Measurements from ENCODE around the gene ZNF319. TPM values are rescaled to one million over a fixed set of nuclear protein-coding genes. Genes with fewer than 3 reads are reported as not detected.

The ZNF319 gene
- total and polyA plus RNA-seq, 2 of the 8 experiments (the other 6 are each of a cell fraction or from before 2014, with no cell fraction given), result 3.3 to 5.5 TPM

- Histone ChIP-seq H2AK5ac (ENCODE audit: low read depth, low read length) (no peak overlapping the region), H3K23ac (ENCODE audit: insufficient read length) (no peak overlapping the region), H3K27ac (ENCODE audit: low read depth, low read length) (no peak overlapping the region), H3K4me3 (ENCODE audit: extremely low read depth in 1 of 4, insufficient read depth in 2 of 4, low read depth in 3 of 4, low read length in 4 of 4) (no peak overlapping the region), H2AFZ (ENCODE audit: low read length) (no peak overlapping the region), H4K20me1 (replicated peaks in 1 of 2; ENCODE audit: control insufficient read depth in 1 of 2, insufficient read depth in 2 of 2, low read length in 2 of 2) (peaks cover 10 to 30% of the 10 kb centered on the region in 2 experiments), H3K4ac (replicated peaks; ENCODE audit: insufficient read length, low read depth, low read length) (no peak overlapping the region), H2BK12ac (ENCODE audit: low read depth, low read length) (no peak overlapping the region), H3K36me3 (ENCODE audit: control insufficient read depth in 2 of 4, insufficient read depth in 4 of 4, low read length in 3 of 4) (peaks cover 4 to 23% (median 8%) of the 10 kb centered on the region in 4 experiments; a peak in 5 of 8 replicates), H3K14ac (ENCODE audit: insufficient read length) (no peak overlapping the region), H4K5ac (ENCODE audit: insufficient read length, low read depth, low read length) (no peak overlapping the region), H3K56ac (replicated peaks; ENCODE audit: insufficient read length, low read depth, low read length) (no peak overlapping the region), H3K18ac (ENCODE audit: extremely low read depth, low read length) (no peak overlapping the region), H3K9ac (replicated peaks in 1 of 4; ENCODE audit: extremely low read depth in 1 of 4, low read depth in 3 of 4, low read length in 3 of 4) (no peak overlapping the region), H3K4me1 (replicated peaks in 1 of 4; ENCODE audit: control insufficient read depth in 3 of 4, insufficient read depth in 4 of 4, low read length in 3 of 4) (peaks cover 0 to 6% (median 4%) of the 10 kb centered on the region in 4 experiments; a peak in 3 of 7 replicates), H3K27me3 (replicated peaks in 1 of 4; ENCODE audit: control insufficient read depth in 3 of 4, extremely low read depth in 1 of 4, insufficient read depth in 3 of 4, low read length in 3 of 4) (no peaks in the 10 kb centered on the region), H4K8ac (ENCODE audit: extremely low read depth, insufficient read depth, low read length) (no peak overlapping the region), H3K23me2 (ENCODE audit: low read depth, low read length) (no peaks in the 10 kb centered on the region), H3K9me3 (ENCODE audit: insufficient read depth in 2 of 2, low read depth in 1 of 2, low read length in 1 of 2) (no peaks in the 10 kb centered on the region), H3K79me2 (ENCODE audit: control insufficient read depth in 1 of 2, insufficient read depth in 2 of 2, low read length in 2 of 2) (peaks cover 0 to 26% of the 10 kb centered on the region in 2 experiments; a peak in 1 of 4 replicates), H3K4me2 (ENCODE audit: insufficient read depth in 1 of 2, low read depth in 2 of 2, low read length in 2 of 2) (no peak overlapping the region), H2BK20ac (ENCODE audit: low read length) (no peak overlapping the region), H4K91ac (replicated peaks; ENCODE audit: insufficient read length, low read length) (no peak overlapping the region), H2BK120ac (replicated peaks; ENCODE audit: low read depth, low read length) (no peak overlapping the region), H3K79me1 (ENCODE audit: low read depth, low read length) (peaks cover 18% of the 10 kb centered on the region), H2BK15ac (ENCODE audit: low read length) (no peak overlapping the region), H2BK5ac (ENCODE audit: low read depth, low read length) (no peak overlapping the region)
- FAIRE-seq (no peak), DNase-seq (ENCODE audit: low read depth in 1 of 2, low spot score in 2 of 2) (no peak)
- ChIA-PET CTCF (ENCODE audit: partially characterized antibody) (interaction anchor here (0.7 to 19.9 kb wide), 14 partner anchors 8 to 609 kb away, joined by 3 to 362 read pairs (median 6); partner anchors contain the start of gene CFAP20), POLR2A (ENCODE audit: partially characterized antibody) (interaction anchor here (0.5 to 1.6 kb wide), 4 partner anchors 8 to 170 kb away, joined by 3 to 6 read pairs (median 3); no protein-coding TSS in a partner anchor)
- 88% methylated on average over 14 of the region's 14 CpGs; no CpG with 5 or more reads in 1 of the 2 experiments for WGBS, 2 experiments (ENCODE audit: extremely low coverage in 1 of 2, insufficient coverage in 1 of 2, insufficient read length in 1 of 2, insufficient replicate concordance in 2 of 2, low coverage in 1 of 2, low lambda C conversion rate in 2 of 2, missing lambda C conversion rate in 1 of 2)
- TF ChIP-seq RFX5 (IDR thresholded peaks at IDR 0.05; ENCODE audit: borderline replicate concordance, low read depth, low read length) (no peak), MAFK (IDR thresholded peaks at IDR 0.05; ENCODE audit: low read depth, low read length) (no peak), JUND (IDR thresholded peaks at IDR 0.05; ENCODE audit: low read length) (no peak), CBX8 (IDR thresholded peaks at IDR 0.05; ENCODE audit: borderline replicate concordance, low read depth, low read length) (no peak), SRF (IDR thresholded peaks at IDR 0.05; ENCODE audit: low read depth, low read length) (no peak), RBBP5 (IDR thresholded peaks at IDR 0.05; ENCODE audit: borderline replicate concordance, low read depth, low read length) (no peak)
Observed at GRCh38 chr16:58035356-58036170, 35.1 kb upstream of the ZNF319 start.
